Astrocyte of the cerebellum (primary cell): ENCODE data around the gene GALNTL6.
"Not testable (repeated sequence)": the region's sequence is repeated elsewhere in the genome, so short reads cannot be mapped to it uniquely, and the experiment has no call there.

ENCODE experiments used
- DNase-seq: peaks from one replicate; pipeline ENCODE4 v3.0.0-alpha.2; 2011; ENCODE audit warnings: low read depth
- H3K4me3 ChIP-seq: 2 replicates; pipeline ENCODE4 v1.5.1; 2011; ENCODE audit warnings: mild to moderate bottlenecking, low read depth, low read length, moderate library complexity
- CTCF ChIP-seq: IDR thresholded peaks from 2 replicates; pipeline ENCODE4 v1.5.1; 2012; ENCODE audit warnings: low read length, low read depth, moderate library complexity, mild to moderate bottlenecking; ENCODE audit errors: missing control alignments
- in situ Hi-C: cut with HindIII; loops from 2 replicates; pipeline ENCODE4 v1.10.0; 2017; ENCODE audit warnings: low sequenced_read_pairs

GALNTL6 gene

GRCh38 chr4:172945611-172946010 lies 1132.4 kb downstream of the GALNTL6 start:
- in situ Hi-C loops, result no loop called here
- no peak overlapping the region for H3K4me3 ChIP-seq
- no peak for DNase-seq
- TF ChIP-seq CTCF, result no peak

GRCh38 chr4:172946503-172946902 lies 1133.3 kb downstream of the GALNTL6 start:
- in situ Hi-C loops, result no loop called here
- TF ChIP-seq CTCF, result no peak
- H3K4me3 ChIP-seq, result no peak overlapping the region
- DNase-seq, result no peak

GRCh38 chr4:172947594-172947993 lies 1134.4 kb downstream of the GALNTL6 start:
- no peak for DNase-seq
- H3K4me3 ChIP-seq, result no peak overlapping the region
- TF ChIP-seq CTCF, result no peak
- in situ Hi-C loops, result no loop called here

GRCh38 chr4:172950990-172951389 lies 1137.8 kb downstream of the GALNTL6 start:
- no peak for TF ChIP-seq CTCF
- in situ Hi-C loops, result no loop called here

GRCh38 chr4:172951679-172952451 lies 1138.7 kb downstream of the GALNTL6 start:
- no peak for DNase-seq
- in situ Hi-C loops, result no loop called here
- TF ChIP-seq CTCF, result no peak
- no peak overlapping the region for H3K4me3 ChIP-seq

More at GRCh38 chr4:172950990-172951389, 1137.8 kb downstream of the GALNTL6 start:
- no peak for DNase-seq
- H3K4me3 ChIP-seq, result no peak overlapping the region

GRCh38 chr4:172953896-172954568 lies 1140.8 kb downstream of the GALNTL6 start:
- in situ Hi-C loops, result no loop called here
- H3K4me3 ChIP-seq, result no peak overlapping the region
- TF ChIP-seq CTCF, result no peak
- no peak for DNase-seq

- DNase-seq, in situ Hi-C loops, H3K4me3 ChIP-seq: not testable (repeated sequence)
Measured at GRCh38 chr4:172956340-172956739, 1143.1 kb downstream of the GALNTL6 start.
